Limb (tissue), 2 donors: ENCODE data around the gene PUSL1.

Source experiments
- DNase-seq, 2 donors: peaks; one replicate each; pipeline ENCODE4 v3.0.0-alpha.2; 2016; ENCODE audit errors: extremely low spot score in 2 of 2

PUSL1 gene, protein sequence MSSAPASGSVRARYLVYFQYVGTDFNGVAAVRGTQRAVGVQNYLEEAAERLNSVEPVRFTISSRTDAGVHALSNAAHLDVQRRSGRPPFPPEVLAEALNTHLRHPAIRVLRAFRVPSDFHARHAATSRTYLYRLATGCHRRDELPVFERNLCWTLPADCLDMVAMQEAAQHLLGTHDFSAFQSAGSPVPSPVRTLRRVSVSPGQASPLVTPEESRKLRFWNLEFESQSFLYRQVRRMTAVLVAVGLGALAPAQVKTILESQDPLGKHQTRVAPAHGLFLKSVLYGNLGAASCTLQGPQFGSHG

GRCh38 chr1:1307923-1308755, at the start of gene PUSL1, which contains the start of gene ACAP3:
TSS of gene PUSL1 (plus strand) at chr1:1308597. CDS start at chr1:1308644, 47 bp downstream.
TSS of gene ACAP3 (minus strand) at chr1:1307930. CDS start at chr1:1307815, 115 bp downstream.
- peak; percentile 93 to 95 for DNase-seq

- no peak for DNase-seq
Measured at GRCh38 chr1:1259119-1259488, 49.3 kb upstream of the PUSL1 start.

GRCh38 chr1:1259540-1259939, 48.9 kb upstream of the PUSL1 start:
- DNase-seq = no peak

DNA sequence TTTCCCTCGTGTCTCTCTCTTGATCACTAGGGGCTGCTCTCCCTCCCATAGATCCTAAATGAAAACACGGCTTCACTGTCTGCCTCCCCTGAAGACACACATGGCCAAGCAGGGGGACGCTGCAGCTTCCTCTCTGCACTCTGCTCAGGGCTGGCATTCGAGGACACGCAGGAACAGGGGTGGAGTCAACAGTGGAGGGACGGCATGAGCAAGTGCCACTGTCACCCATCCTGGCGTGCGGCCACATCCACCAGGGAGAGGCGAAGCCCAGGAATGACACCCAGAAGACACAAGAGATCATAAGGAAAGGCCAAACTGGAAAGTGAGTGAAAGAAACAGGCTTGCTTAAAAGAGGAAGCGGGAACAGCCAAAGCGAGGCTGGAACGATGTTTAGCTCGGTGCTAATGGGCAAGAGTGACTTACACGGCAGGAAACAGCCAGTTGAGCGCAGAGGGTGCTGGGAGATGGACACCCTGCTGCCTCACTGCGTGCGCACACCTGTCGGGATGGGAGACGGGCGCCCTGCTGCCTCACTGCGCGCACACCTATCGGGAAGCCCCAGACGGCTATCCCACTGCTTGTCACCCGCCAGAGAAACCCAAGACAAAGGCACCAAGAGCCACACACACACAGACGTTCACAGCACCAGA, 48.3 kb upstream of the PUSL1 start:
- DNase-seq = no peak

DNA sequence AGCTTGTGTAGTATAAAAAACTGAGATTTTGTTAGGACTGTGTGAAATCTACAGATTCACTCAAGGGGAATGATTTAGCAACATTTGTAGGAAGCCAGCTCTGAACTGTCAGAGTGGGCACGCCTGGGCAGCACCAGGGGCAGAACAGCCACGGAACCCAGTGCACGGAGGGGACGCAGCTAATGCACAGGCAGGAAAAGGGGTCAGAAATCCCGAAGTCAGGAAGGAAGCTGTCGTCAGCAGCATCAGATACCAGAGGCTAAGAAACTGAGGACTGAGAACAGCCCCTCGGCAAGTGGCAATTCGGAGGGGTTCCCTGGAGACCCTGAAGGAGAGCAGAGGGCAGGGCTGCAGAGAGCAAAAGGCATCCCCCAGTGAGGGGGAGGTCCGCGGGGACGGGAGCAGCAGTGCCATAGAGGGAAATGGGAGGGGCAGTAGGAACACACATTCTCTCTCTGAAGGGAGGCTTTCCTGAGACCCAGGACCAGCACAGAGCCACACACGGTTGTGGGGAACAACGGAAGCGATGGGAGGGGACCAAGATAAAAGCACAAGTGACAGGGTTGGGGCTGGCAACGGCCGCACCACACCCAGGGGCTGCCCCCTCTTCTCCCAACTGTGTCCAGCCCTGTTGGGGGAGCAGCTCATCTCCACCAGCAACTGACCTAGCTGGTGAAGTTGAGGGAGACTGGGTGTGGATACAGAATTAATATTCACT, 47.4 kb upstream of the PUSL1 start:
- no peak for DNase-seq

DNA sequence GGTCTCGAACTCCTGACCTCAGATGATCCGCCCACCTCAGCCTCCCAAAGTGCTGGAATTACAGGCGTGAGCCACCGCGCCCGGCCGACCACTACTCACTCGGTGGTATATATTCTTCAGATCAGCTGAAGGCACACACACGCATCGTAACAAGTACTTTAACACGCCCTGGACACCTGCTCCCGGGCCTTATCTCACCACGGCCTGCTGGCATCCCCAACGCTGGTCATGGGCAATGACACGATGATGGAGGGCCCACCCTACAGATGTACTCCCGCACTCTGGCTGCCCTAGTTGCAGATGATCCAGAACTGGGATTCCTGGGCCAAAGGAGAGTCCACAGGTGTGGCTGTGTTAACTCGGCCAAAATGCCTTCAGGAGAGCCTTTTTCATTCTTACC, 46.3 kb upstream of the PUSL1 start:
- no peak for DNase-seq

DNA sequence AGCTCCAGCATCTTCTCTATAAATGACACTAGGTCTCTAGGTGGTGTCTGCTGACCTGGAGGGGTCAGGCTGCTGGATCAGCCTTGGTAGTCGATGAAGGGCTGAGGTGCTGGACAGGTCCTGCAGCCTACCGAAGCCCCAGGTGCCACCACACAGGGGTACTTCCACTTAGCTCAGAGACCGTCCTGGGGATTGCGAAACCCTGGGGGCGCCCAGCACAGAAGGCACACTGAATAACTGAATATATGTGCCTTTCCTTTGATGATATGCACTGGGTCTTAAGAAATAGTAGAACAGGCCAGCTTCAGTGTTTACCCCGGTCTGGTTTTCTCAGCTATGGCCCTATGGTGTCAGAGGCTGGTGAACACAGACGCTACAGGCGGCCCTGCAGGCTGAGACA, 45.6 kb upstream of the PUSL1 start:
- DNase-seq = no peak

DNA sequence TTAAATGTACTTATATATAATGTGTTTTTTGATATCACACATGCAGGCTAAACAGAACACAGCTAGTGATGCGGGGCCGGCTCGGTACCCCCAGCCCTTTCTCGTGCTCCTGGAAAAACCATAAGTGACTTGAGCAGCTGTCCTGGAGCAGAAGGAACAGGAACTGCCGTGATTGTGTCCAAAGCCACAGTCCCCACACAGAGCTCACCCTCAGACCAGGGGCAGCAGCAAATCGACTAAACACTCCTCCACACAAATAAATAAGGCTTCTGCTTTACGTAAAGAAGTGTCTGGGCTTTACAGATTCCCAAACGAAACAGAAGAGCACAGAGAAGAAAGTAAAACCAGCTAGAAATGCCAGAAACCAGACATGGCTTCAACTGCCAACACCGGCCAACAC, 44.4 kb upstream of the PUSL1 start:
- no peak for DNase-seq

DNA sequence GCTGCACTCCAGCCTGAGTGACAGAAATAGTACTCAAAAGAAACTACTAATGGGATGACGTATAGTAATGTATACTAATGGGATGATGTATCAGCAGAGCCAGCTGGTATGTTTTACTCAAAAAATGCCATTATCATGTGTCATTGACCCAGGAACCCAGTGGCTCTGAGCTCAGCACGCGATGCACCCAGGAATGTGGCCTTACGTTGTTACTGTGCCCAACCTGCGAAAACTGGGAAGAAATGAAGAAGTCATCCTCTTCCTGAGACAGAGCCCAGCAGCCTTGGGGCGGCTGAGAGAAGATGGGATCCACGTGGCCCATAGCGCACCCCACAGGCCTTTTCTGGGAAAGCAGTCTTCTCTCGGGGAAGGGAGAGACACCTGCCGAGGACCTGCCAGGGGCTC, 43.5 kb upstream of the PUSL1 start:
- no peak for DNase-seq

DNA sequence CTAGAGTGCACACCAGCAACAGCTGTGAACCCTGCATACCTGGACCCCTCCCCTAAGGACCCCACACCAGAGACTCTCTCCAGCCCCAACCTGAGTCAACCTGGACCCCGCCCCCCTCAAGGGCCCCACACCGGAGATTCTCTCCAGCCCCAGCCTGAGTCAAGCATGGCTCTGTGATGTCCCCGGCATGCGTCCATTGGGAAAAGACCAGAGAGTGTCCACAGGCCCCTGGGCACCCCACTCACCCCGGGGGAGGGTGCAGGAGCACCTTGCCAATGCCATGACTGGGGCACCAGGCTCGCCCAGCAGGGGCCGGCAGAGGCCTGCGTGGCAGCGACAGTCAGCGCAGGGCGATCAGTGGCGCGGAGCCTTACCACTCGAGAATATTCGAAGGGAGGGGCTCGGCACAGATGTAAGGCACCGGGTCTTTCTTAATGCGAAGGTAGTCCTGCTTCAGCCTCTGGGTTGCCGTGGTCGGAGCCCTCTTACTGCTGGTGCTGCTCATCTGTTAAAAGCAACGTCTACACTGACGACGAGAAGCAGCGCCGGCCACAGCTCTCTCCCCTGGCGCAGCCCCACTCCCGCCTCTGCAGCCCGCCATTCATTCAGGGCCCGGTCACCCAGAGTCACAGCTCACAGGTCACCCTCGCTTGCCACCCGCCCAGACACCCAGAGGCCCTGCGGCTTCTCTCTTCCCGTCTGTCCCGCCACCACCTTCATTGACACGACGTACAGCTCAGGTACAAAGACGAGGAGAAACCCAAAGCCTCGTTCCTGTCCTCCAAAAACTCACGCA, 40.7 kb upstream of the PUSL1 start:
- no peak for DNase-seq

DNA sequence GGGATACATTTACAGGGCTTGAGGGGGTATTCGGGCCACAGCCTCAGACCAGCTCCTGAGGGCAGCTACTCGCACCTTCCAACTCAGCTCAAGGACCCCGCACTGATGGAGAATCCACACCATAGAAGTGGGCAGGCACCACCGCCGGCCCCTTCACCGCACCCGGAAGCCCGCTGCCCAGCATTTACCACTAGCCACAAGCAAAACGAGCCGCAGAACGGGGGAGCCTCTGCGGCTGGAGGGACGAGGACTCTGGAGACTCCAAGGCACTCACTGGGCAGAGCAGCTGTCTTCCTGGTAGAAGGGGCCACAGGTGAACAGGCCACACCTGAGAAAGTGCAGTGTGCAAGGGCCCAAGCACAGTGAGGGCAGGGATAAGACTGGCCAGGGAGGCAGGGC, 40.1 kb upstream of the PUSL1 start:
- no peak for DNase-seq

GRCh38 chr1:1270813-1271212, 37.6 kb upstream of the PUSL1 start:
- DNase-seq = no peak

DNA sequence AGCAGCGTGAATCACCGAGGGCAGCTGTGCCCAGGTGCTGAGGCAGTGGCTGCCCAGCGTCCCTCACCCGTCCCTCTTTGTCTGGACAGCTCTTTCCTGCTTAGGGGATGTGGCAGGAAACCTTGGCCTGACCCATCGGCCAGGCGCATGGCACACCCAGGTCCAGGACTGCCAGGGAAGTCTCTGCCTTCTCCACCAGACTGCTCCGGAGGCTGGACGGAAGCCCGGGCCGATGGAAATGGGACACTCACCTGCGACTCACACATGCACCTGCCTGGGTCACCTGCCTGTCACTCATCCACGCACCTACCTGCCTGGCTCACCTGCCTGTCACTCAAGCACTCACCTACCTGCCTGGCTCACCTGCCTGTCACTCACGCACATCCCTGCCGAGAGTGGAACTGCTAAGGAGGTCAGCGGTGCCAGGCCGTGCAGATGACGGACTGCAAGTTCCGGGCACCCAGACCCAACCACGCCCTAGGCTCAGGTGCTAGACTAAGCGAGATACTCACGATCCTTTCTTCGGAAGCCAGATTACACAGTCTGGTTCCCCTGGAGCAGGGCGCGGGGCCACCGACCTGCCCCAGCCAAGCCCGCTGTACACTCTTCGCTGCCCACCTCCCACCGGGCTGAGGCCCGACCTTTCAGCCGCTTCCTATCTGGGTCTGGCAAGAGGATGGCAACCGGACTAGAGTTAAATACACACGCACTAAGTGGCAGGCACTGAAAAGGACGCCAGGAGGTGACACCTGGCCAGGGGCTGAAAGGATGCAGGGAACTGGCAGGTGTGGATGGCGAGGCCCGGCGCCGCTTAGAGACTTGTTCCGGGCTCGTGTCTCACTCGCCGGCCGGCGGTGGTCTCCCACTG, 35.8 kb upstream of the PUSL1 start:
- DNase-seq = no peak

DNA sequence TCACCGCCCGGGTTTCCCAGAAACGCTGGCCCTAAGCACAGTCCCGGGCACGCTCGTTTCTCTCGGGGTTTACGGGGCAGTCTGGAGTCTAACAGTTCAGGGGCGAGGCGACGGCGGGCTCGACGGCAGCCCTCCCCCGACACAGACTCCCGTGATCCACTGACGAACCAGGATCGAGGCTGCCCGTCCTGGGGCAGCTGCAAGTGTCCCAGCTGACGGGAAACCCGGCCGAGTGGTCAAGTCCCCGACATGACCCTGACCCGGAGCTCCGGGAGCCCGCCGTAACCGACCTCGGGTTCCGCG, 35.2 kb upstream of the PUSL1 start:
- no peak for DNase-seq

- DNase-seq = peak; percentile 93 to 98
Measured at GRCh38 chr1:1273512-1274298, 34.7 kb upstream of the PUSL1 start, which contains the start of gene UBE2J2. TSS of gene UBE2J2 (minus strand) at chr1:1273854. CDS start at chr1:1267992, 5,862 bp downstream.

DNA sequence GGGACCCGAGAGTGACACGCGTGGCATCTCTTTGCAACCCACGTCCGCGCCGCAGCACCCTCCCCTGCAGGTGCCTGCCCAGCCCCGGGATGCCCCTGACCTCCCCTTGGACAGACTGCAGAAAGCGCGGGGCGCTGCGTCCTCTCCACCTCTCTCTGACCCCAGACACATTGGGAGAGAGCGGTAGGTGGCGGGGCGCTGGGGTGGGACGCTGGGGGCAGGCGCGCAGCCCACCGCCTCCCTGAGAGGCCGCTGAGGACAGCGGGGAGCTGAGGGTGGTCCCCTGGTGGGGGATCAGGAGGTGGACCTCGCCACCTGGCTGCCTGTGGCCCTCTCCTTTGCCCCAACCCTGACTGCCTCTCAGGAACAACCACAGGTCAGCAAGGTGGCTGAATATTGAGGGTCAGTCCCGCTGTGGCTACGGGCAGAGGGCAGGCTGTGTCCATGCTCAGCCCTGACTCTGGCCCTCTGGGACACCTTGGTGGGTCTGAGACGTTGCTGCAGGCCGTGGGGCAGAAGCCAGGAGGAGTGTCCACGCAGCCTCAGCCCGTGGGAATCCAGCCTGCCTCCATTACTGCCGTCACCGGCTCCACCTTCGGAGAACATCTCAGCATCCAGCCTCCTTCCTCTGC, 34.0 kb upstream of the PUSL1 start:
- no peak for DNase-seq

- DNase-seq = no peak
Measured at GRCh38 chr1:1274931-1275431, 33.4 kb upstream of the PUSL1 start.

DNA sequence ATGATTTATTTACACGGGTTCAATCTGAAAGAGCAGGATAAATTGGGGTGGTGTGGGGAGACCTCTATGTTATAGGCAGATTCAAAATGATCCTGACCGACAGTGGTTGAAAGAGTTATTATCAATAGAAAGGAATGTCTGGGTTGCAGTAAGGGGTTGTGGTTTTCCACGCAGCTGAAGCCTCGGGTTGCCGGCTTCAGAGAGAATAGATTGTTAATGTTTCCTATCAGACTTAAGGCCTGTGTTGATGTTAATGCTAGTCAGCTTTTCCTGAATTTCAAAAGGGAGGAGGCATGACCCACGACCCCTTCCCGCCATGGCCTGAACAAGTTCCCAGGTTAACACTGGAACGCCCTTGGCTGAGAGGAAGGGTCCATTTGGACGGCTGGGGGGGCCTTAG, 32.6 kb upstream of the PUSL1 start:
- DNase-seq = no peak

DNA sequence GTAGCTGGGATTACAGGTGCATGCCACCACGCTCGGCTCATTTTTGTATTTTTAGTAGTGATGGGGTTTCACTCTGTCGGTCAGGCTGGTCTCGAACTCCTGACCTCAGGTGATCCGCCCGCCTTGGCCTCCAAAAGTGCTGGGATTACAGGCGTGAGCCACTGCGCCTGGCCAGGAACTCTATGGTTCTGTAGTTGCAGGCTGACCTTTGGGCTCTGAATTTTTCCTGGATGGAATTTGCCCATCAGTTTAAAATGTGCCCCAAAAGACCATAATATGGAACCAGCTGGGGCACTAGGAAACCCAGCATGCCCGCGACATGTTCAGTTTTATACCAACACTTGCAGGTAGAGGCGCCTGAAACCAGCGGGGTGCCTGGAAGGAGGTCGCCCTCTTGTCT, 29.8 kb upstream of the PUSL1 start:
- no peak for DNase-seq
